Measurements from ENCODE around the gene KCTD12.
A peak's percentile ranks its signal among the peaks of the same experiment; 100 is the strongest.

The KCTD12 gene

DNA sequence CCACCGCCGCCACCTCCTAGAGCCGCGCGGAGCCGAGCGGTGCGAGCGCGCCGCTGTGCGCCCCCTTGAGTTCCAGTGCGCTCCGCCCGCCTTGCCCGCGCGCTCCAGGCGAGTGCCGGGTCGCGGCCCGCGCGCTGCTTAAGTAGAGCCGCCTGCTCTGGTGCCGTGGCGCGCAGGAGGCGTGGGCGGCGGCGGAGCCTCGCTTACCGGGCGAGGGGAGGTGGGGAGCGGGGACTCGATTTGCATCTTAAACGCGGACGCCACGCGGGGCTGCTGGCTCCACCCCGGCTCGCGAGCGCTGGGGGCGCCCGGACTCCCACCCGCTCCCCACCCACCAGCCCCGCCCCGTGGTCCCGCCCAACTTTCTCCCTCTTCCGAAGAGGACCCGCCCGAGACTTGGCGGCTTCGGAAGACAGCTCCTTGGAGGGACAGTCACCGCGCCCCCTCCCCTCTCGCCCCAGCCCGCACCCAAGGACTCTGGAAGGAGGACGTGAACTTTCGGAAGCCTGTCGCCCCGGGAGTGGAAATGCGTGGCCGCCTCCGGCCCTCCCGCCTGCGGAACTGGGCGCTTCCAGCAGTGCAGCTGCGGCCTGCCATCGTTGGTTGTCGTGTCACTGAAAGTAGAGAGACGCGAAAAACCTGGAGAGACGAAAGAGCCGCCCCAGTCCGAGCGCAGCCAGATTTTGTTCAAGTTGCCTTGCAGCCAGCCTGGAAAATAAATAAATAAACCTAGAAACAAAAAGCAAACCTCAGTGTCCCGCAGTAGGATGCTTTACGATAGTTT, at the start of gene KCTD12:
KCTD12 (minus strand) TSS at position 114 of the 784 bp plus-strand sequence. CDS start 257 bp downstream, outside the sequence.
- H3K4me3 ChIP-seq (replicated peaks; ENCODE audit: low read depth, low read length) = peak within 1 kb of the TSS; percentile 71
- DNase-seq (ENCODE audit: low read depth) = peak; percentile 87
- TF ChIP-seq, protein P1, sequence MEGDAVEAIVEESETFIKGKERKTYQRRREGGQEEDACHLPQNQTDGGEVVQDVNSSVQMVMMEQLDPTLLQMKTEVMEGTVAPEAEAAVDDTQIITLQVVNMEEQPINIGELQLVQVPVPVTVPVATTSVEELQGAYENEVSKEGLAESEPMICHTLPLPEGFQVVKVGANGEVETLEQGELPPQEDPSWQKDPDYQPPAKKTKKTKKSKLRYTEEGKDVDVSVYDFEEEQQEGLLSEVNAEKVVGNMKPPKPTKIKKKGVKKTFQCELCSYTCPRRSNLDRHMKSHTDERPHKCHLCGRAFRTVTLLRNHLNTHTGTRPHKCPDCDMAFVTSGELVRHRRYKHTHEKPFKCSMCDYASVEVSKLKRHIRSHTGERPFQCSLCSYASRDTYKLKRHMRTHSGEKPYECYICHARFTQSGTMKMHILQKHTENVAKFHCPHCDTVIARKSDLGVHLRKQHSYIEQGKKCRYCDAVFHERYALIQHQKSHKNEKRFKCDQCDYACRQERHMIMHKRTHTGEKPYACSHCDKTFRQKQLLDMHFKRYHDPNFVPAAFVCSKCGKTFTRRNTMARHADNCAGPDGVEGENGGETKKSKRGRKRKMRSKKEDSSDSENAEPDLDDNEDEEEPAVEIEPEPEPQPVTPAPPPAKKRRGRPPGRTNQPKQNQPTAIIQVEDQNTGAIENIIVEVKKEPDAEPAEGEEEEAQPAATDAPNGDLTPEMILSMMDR (IDR thresholded peaks at IDR 0.05; ENCODE audit: low read length, missing control alignments) = no peak

DNA sequence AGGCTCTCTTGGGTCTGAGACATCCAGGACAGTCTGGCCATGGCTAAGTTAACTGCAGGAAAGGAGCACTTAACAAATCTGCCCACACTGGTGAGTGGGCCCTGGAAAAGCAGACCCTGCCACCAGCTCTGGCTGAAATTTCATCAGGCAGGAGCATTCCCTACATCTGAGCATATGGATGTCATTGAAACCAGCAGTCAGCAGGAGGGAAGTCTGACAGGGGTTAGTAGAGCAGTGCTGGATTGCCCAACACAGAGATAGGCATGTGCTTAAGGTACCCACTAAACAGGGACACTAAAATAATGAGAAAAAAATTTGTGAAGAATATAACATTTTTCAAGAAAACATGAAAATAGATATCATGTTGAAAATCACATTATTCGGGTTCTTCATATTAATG, 48.5 kb upstream of the KCTD12 start:
- DNase-seq (ENCODE audit: low read depth) = no peak
- no peak overlapping the region for H3K4me3 ChIP-seq (replicated peaks; ENCODE audit: low read depth, low read length)
- TF ChIP-seq, protein P1 (IDR thresholded peaks at IDR 0.05; ENCODE audit: low read length, missing control alignments) = no peak

DNA sequence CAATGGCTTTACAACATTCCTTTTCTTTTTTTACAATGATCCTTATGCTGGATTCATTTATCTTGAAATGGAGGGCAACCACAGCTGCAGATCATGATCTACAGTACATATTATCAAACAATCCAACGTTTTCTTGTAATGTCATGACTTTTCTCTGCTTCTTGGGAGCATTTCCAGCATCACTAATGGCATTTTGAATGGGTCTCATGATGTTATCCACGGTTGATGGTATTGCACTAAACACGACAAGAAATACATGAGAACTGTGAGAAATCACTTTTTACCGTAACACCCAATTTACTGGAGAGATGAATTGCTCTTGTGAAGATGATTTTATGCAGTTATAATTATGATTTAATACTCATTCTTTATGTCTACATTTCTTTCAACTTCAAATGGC, 45.9 kb upstream of the KCTD12 start:
- TF ChIP-seq, protein P1 (IDR thresholded peaks at IDR 0.05; ENCODE audit: low read length, missing control alignments) = no peak
- no peak for DNase-seq (ENCODE audit: low read depth)
- no peak overlapping the region for H3K4me3 ChIP-seq (replicated peaks; ENCODE audit: low read depth, low read length)

DNA sequence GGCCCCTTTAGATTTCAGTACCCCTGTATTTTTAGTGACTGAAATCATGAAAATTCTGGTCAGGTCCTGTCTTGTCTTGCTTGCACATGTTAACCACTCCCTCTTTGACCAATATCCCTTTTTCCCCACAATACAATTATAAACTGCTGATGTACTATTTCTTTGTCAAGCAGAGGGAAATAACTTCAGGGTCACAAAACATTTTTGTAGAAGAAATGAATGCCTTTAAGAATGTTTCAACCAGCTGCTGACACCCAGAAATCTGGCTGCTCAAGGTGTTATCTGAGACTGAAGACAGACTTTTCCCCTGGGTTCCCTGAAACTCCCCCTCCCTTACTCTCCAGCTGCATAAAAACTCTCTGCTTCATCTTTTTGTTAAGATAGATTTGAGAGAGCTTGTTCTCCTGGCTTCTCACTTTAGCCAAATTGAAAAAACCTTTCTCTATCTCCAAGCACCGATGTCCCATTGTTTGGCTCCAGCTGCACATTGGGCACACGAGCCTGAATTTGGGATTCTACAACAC, 43.7 kb upstream of the KCTD12 start:
- TF ChIP-seq, protein P1 (IDR thresholded peaks at IDR 0.05; ENCODE audit: low read length, missing control alignments) = no peak
- no peak overlapping the region for H3K4me3 ChIP-seq (replicated peaks; ENCODE audit: low read depth, low read length)
- no peak for DNase-seq (ENCODE audit: low read depth)

DNA sequence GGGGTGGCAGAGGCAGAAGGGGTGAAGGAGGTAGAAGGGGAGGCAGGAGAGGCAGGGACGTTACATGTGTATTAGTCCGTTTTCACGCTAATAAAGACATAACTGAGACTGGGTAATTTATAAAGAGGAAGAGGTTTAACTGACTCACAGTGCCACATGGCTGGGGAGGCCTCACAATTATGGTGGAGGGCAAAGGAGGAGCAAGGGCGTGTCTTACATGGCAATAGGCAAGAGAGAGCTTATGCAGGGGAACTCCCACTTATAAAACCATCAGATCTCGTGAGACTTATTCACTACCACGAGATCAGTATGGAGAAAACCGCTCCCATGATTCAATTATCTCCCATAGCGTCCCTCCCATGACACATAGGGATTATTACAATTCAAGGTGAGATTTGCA, 43.1 kb upstream of the KCTD12 start:
- no peak for DNase-seq (ENCODE audit: low read depth)
- no peak overlapping the region for H3K4me3 ChIP-seq (replicated peaks; ENCODE audit: low read depth, low read length)
- TF ChIP-seq, protein P1 (IDR thresholded peaks at IDR 0.05; ENCODE audit: low read length, missing control alignments) = no peak

DNA sequence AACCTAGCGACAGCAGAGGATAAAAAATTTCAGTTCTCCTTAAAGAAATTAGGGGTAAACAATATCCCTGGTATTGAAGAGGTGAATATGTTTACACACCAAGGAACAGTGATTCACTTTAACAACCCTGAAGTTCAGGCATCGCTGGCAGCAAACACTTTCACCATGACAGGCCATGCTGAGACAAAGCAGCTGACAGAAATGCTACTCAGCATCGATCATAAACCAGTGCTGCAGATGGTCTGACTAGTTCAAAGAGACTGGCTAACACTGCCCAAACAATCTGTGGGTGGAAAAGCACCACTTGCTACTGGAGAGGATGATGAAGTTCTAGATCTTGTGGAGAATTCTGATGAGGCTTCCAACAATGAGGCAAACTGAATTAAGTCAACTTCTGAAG, 42.3 kb upstream of the KCTD12 start:
- DNase-seq (ENCODE audit: low read depth) = no peak
- TF ChIP-seq, protein P1 (IDR thresholded peaks at IDR 0.05; ENCODE audit: low read length, missing control alignments) = no peak
- H3K4me3 ChIP-seq (replicated peaks; ENCODE audit: low read depth, low read length) = no peak overlapping the region

Measured in fibroblast of pulmonary artery (primary cell).